ENCODE results near the gene KSR2. TPM values are rescaled to one million over a fixed set of nuclear protein-coding genes. Genes with fewer than 3 reads are reported as not detected.

Gene KSR2
- total RNA-seq, 1 donor from 2014 or later = 0.30 TPM

DNA sequence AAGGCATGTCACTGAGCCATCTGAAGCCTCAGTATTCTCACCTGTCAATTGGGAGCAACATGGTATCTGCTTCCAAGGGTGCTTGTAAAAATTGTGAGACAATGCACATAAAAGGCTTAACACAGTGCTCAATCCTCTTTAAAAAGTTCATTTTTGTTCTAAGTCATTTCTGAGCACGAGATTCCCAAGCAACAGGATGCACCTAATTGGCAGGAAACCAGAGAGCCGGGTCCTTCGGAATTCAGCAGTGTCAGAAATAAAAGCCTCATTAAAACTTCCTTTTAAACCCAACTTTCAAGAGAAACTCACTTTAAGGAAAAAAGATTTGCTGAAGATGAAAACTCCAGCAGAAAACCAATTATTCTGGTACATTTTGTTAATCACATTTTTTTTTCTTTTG, 494.9 kb downstream of the KSR2 start:
- H3K4me3 ChIP-seq = no peak overlapping the region
- H3F3A ChIP-seq (ENCODE audit: low read depth) = no peaks in the 10 kb centered on the region
- H3K4me2 ChIP-seq = no peak overlapping the region
- no peaks in the 10 kb centered on the region for H3K9me3 Mint-ChIP-seq
- no peak for DNase-seq (ENCODE audit: low spot score)
- TF ChIP-seq EZH2phosphoT487 (IDR thresholded peaks at IDR 0.05) (no peak), EZH2 (IDR thresholded peaks at IDR 0.05) (no peak)
- TF ChIP-seq, protein P1, sequence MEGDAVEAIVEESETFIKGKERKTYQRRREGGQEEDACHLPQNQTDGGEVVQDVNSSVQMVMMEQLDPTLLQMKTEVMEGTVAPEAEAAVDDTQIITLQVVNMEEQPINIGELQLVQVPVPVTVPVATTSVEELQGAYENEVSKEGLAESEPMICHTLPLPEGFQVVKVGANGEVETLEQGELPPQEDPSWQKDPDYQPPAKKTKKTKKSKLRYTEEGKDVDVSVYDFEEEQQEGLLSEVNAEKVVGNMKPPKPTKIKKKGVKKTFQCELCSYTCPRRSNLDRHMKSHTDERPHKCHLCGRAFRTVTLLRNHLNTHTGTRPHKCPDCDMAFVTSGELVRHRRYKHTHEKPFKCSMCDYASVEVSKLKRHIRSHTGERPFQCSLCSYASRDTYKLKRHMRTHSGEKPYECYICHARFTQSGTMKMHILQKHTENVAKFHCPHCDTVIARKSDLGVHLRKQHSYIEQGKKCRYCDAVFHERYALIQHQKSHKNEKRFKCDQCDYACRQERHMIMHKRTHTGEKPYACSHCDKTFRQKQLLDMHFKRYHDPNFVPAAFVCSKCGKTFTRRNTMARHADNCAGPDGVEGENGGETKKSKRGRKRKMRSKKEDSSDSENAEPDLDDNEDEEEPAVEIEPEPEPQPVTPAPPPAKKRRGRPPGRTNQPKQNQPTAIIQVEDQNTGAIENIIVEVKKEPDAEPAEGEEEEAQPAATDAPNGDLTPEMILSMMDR (IDR thresholded peaks at IDR 0.05) = no peak
- no peaks in the 10 kb centered on the region for H3K4me1 ChIP-seq
- H3K79me2 ChIP-seq (ENCODE audit: low read depth) = no peaks in the 10 kb centered on the region
- H3K27me3 ChIP-seq = no peaks in the 10 kb centered on the region
- H3K36me3 Mint-ChIP-seq = no peaks in the 10 kb centered on the region
- H3K9ac ChIP-seq = no peak overlapping the region
- H3K4me3 Mint-ChIP-seq = no peak overlapping the region
- no peak overlapping the region for H3K27ac Mint-ChIP-seq
- no peaks in the 10 kb centered on the region for H3K36me3 ChIP-seq
- H4K20me1 ChIP-seq (ENCODE audit: low read depth) = no peaks in the 10 kb centered on the region
- no peak overlapping the region for H3K27ac ChIP-seq
- H3K27me3 Mint-ChIP-seq (ENCODE audit: insufficient read depth, low read depth) = peaks cover 4% of the 10 kb centered on the region
- no peak overlapping the region for H2AFZ ChIP-seq (replicated peaks)
- no peaks in the 10 kb centered on the region for H3K9me3 ChIP-seq (ENCODE audit: low read depth)
- H3K4me1 Mint-ChIP-seq = peaks cover 3% of the 10 kb centered on the region

DNA sequence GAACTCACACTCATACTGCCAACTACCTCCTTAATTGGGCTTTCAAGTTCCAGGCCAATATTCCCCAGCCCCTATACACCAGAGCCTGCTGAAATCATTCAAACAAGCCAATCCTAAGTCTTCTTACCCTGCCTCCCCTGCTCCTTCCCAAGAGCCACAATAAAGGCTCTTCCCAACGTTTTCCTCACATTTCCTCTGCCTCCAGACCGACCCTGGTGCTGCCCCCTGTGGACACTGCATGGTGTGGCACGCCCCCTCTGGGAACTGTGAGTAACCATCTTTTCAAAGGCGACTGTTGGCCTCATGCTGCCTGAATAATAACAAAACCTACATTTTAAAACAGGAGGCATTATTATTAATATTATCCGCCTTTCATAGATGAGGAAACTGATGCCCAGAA, 495.8 kb downstream of the KSR2 start:
- Histone ChIP-seq H3K9me3 (ENCODE audit: low read depth) (no peaks in the 10 kb centered on the region), H3K79me2 (ENCODE audit: low read depth) (no peaks in the 10 kb centered on the region), H3K27ac (no peak overlapping the region), H3K4me2 (no peak overlapping the region), H2AFZ (replicated peaks) (peak overlapping the region; percentile 41), H3K27me3 (no peaks in the 10 kb centered on the region), H3K9ac (no peak overlapping the region), H4K20me1 (ENCODE audit: low read depth) (no peaks in the 10 kb centered on the region), H3K36me3 (no peaks in the 10 kb centered on the region), H3K4me1 (no peaks in the 10 kb centered on the region), H3K4me3 (no peak overlapping the region), H3F3A (ENCODE audit: low read depth) (no peaks in the 10 kb centered on the region)
- H3K4me1 Mint-ChIP-seq = peaks cover 5% of the 10 kb centered on the region
- peak; percentile 83 for DNase-seq (ENCODE audit: low spot score)
- no peak for TF ChIP-seq EZH2phosphoT487 (IDR thresholded peaks at IDR 0.05)
- TF ChIP-seq, protein P1 (IDR thresholded peaks at IDR 0.05) = peak; percentile 87
- H3K27me3 Mint-ChIP-seq (ENCODE audit: insufficient read depth, low read depth) = peaks cover 4% of the 10 kb centered on the region
- H3K27ac Mint-ChIP-seq = no peak overlapping the region
- H3K4me3 Mint-ChIP-seq = no peak overlapping the region
- no peaks in the 10 kb centered on the region for H3K9me3 Mint-ChIP-seq
- H3K36me3 Mint-ChIP-seq = no peaks in the 10 kb centered on the region

DNA sequence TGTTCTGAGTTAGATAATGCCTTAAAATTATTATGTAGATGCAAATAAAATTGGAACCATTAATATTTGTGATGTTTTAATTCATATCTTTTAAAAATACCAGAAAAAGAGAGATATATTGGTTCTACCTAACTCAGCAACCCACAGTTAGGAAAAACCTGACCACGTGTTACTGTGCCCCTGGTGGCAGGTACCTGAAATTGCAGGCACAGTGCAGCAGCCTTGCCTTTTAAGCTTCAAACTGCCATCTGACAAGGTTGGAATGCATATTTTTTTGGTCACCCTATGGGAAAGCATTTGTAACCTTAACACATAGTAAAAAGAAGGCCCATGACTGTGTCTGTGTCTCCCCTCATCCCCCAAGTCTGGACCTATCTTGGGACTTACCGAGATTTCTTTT, 498.0 kb downstream of the KSR2 start:
- no peak overlapping the region for H2AFZ ChIP-seq (replicated peaks)
- no peak overlapping the region for H3K4me3 ChIP-seq
- no peaks in the 10 kb centered on the region for H3K4me1 ChIP-seq
- no peak overlapping the region for H3K9ac ChIP-seq
- no peaks in the 10 kb centered on the region for H3K79me2 ChIP-seq (ENCODE audit: low read depth)
- no peaks in the 10 kb centered on the region for H3K27me3 ChIP-seq
- no peaks in the 10 kb centered on the region for H3K9me3 ChIP-seq (ENCODE audit: low read depth)
- no peak for DNase-seq (ENCODE audit: low spot score)
- H3K36me3 Mint-ChIP-seq = no peaks in the 10 kb centered on the region
- no peaks in the 10 kb centered on the region for H3F3A ChIP-seq (ENCODE audit: low read depth)
- peaks cover 15% of the 10 kb centered on the region for H3K4me1 Mint-ChIP-seq
- no peak overlapping the region for H3K4me2 ChIP-seq
- H4K20me1 ChIP-seq (ENCODE audit: low read depth) = no peaks in the 10 kb centered on the region
- H3K27ac Mint-ChIP-seq = no peak overlapping the region
- no peaks in the 10 kb centered on the region for H3K9me3 Mint-ChIP-seq
- TF ChIP-seq, protein P1 (IDR thresholded peaks at IDR 0.05) = peak; percentile 57
- TF ChIP-seq EZH2phosphoT487 (IDR thresholded peaks at IDR 0.05) = no peak
- no peak overlapping the region for H3K4me3 Mint-ChIP-seq
- no peaks in the 10 kb centered on the region for H3K36me3 ChIP-seq
- no peak overlapping the region for H3K27ac ChIP-seq
- peaks cover 4% of the 10 kb centered on the region for H3K27me3 Mint-ChIP-seq (ENCODE audit: insufficient read depth, low read depth)
